H9 (cell line): ENCODE measurements around the gene GRID1. TPM values are rescaled to one million over a fixed set of nuclear protein-coding genes. Genes with fewer than 3 reads are reported as not detected.

Experiments used
- DNase-seq: peaks from one replicate; pipeline ENCODE4 v3.0.0-alpha.2; 2017
- H2AFZ ChIP-seq: one replicate; pipeline ENCODE4 v1.6.1; 2013; ENCODE audit warnings: mild to moderate bottlenecking, low read length, control low read depth, moderate library complexity
- H2AK5ac ChIP-seq: 2 replicates; pipeline ENCODE4 v1.6.1; 2013; ENCODE audit warnings: low read length, control low read depth, mixed read lengths; ENCODE audit not compliant: insufficient read length
- H2BK120ac ChIP-seq: one replicate; pipeline ENCODE4 v1.6.1; 2013; ENCODE audit warnings: low read depth, mild to moderate bottlenecking, low read length, control low read depth, inconsistent platforms; ENCODE audit not compliant: poor library complexity, severe bottlenecking
- H2BK12ac ChIP-seq: 2 replicates; pipeline ENCODE4 v1.6.1; 2013; ENCODE audit warnings: low read length, control low read depth, mixed read lengths, low read depth; ENCODE audit not compliant: insufficient read length
- H2BK15ac ChIP-seq: 2 replicates; pipeline ENCODE4 v1.6.1; 2013; ENCODE audit warnings: low read depth, low read length, control low read depth
- H2BK20ac ChIP-seq: one replicate; pipeline ENCODE4 v1.6.1; 2013; ENCODE audit warnings: low read depth, mild to moderate bottlenecking, low read length, control low read depth, inconsistent platforms; ENCODE audit not compliant: poor library complexity, severe bottlenecking
- H2BK5ac ChIP-seq: 2 replicates; pipeline ENCODE4 v1.6.1; 2013; ENCODE audit warnings: low read length, control low read depth, mixed read lengths; ENCODE audit not compliant: insufficient read length
- H3K14ac ChIP-seq: 2 replicates; pipeline ENCODE4 v1.6.1; 2013; ENCODE audit warnings: low read length, control low read depth; ENCODE audit not compliant: insufficient read depth
- H3K18ac ChIP-seq: 2 replicates; pipeline ENCODE4 v1.6.1; 2013; ENCODE audit warnings: low read depth, mild to moderate bottlenecking, mixed read lengths, low read length, control low read depth; ENCODE audit not compliant: insufficient read length
- H3K23ac ChIP-seq: 2 replicates; pipeline ENCODE4 v1.6.1; 2013; ENCODE audit warnings: low read length, control low read depth, mixed read lengths, low read depth; ENCODE audit not compliant: insufficient read length
- H3K23me2 ChIP-seq: 2 replicates; pipeline ENCODE4 v1.6.1; 2013; ENCODE audit warnings: low read depth, mild to moderate bottlenecking, mixed read lengths, low read length, control low read depth; ENCODE audit not compliant: insufficient read length, poor library complexity, severe bottlenecking
- H3K27ac ChIP-seq: 2 replicates; pipeline ENCODE4 v1.5.1; 2013; ENCODE audit warnings: low read length, control low read depth, mixed read lengths, low read depth; ENCODE audit not compliant: insufficient read length
- H3K27me3 ChIP-seq: 2 replicates; pipeline ENCODE4 v1.6.1; 2013; ENCODE audit warnings: low read length, control low read depth, inconsistent platforms; ENCODE audit not compliant: insufficient read depth
- H3K4ac ChIP-seq: 2 replicates; pipeline ENCODE4 v1.6.1; 2013; ENCODE audit warnings: low read depth, mild to moderate bottlenecking, control low read depth, inconsistent platforms, low read length, moderate library complexity
- H3K4me1 ChIP-seq: 2 replicates; pipeline ENCODE4 v1.6.1; 2013; ENCODE audit warnings: low read length, control low read depth, inconsistent platforms; ENCODE audit not compliant: insufficient read depth
- H3K4me2 ChIP-seq: 2 replicates; pipeline ENCODE4 v1.6.1; 2013; ENCODE audit warnings: low read length, control low read depth, mixed read lengths; ENCODE audit not compliant: insufficient read length, insufficient read depth
- H3K56ac ChIP-seq: 2 replicates; pipeline ENCODE4 v1.6.1; 2013; ENCODE audit warnings: low read depth, mild to moderate bottlenecking, mixed read lengths, low read length, control low read depth; ENCODE audit not compliant: insufficient read length
- H3K79me1 ChIP-seq: 2 replicates; pipeline ENCODE4 v1.6.1; 2013; ENCODE audit warnings: low read depth, mild to moderate bottlenecking, moderate library complexity, low read length, control low read depth, inconsistent platforms; ENCODE audit not compliant: insufficient read depth, poor library complexity, severe bottlenecking
- H3K79me2 ChIP-seq: 2 replicates; pipeline ENCODE4 v1.6.1; 2013; ENCODE audit warnings: low read length, control low read depth, inconsistent platforms; ENCODE audit not compliant: insufficient read depth
- H3K9ac ChIP-seq: 2 replicates; pipeline ENCODE4 v1.6.1; 2013; ENCODE audit warnings: low read length, control low read depth, mixed read lengths; ENCODE audit not compliant: insufficient read length; ENCODE audit errors: extremely low read depth
- H3K9me3 ChIP-seq: one replicate; pipeline ENCODE4 v1.6.1; 2013; ENCODE audit warnings: low read depth, low read length, inconsistent platforms; ENCODE audit not compliant: control insufficient read depth
- H3T11ph ChIP-seq: one replicate; pipeline ENCODE4 v1.6.1; 2013; ENCODE audit warnings: mild to moderate bottlenecking, low read length, control low read depth, inconsistent platforms
- H4K20me1 ChIP-seq: one replicate; pipeline ENCODE4 v1.6.1; 2013; ENCODE audit not compliant: control insufficient read depth, insufficient read length, insufficient read depth
- H4K5ac ChIP-seq: 2 replicates; pipeline ENCODE4 v1.6.1; 2013; ENCODE audit warnings: low read depth, mild to moderate bottlenecking, mixed read lengths, low read length, control low read depth; ENCODE audit not compliant: insufficient read length
- H4K8ac ChIP-seq: replicated peaks from 2 replicates; pipeline ENCODE4 v1.6.1; 2013; ENCODE audit warnings: low read length, control low read depth, mixed read lengths, low read depth; ENCODE audit not compliant: insufficient read length
- H4K91ac ChIP-seq: 2 replicates; pipeline ENCODE4 v1.6.1; 2013; ENCODE audit warnings: low read depth, mild to moderate bottlenecking, moderate library complexity, mixed read lengths, low read length, control low read depth; ENCODE audit not compliant: insufficient read length
- H3K27ac Mint-ChIP-seq, 3 experiments: 2 replicates in 2 of 3; 3 replicates in 1 of 3; pipeline ENCODE4 v1.8.0; 2020 to 2021; ENCODE audit warnings: mixed read lengths in 3 of 3, mild to moderate bottlenecking in 1 of 3, moderate library complexity in 1 of 3
- H3K27me3 Mint-ChIP-seq: 2 replicates; pipeline ENCODE4 v1.8.0; 2021; ENCODE audit warnings: low read depth, mild to moderate bottlenecking, moderate library complexity, mixed read lengths
- H3K36me3 Mint-ChIP-seq, 3 experiments: 2 replicates in 2 of 3; 3 replicates in 1 of 3; pipeline ENCODE4 v1.8.0; 2020 to 2021; ENCODE audit warnings: low read depth in 3 of 3, mixed read lengths in 3 of 3; ENCODE audit not compliant: insufficient read depth in 1 of 3
- H3K4me1 Mint-ChIP-seq, 2 experiments: 2 replicates each; pipeline ENCODE4 v1.8.0; 2020; ENCODE audit warnings: mixed read lengths in 2 of 2
- H3K4me3 Mint-ChIP-seq, 2 experiments: 2 replicates in 1 of 2; 3 replicates in 1 of 2; pipeline ENCODE4 v1.8.0; 2020 to 2021; ENCODE audit warnings: mild to moderate bottlenecking in 2 of 2, mixed read lengths in 2 of 2, moderate library complexity in 1 of 2
- H3K9me3 Mint-ChIP-seq, 2 experiments: 2 replicates in 1 of 2; 3 replicates in 1 of 2; pipeline ENCODE4 v1.8.0; 2020; ENCODE audit warnings: mild to moderate bottlenecking in 2 of 2, mixed read lengths in 2 of 2, moderate library complexity in 1 of 2
- CTCF ChIP-seq: fragments of 200-600 bp; sonication (generic); conservative IDR thresholded peaks from 3 replicates; pipeline ENCODE4 v1.8.0; 2021; ENCODE audit warnings: antibody characterized with exemption, mild to moderate bottlenecking
- WGBS: extraction: QIAGEN DNeasy Blood & Tissue Kit; methylation state at CpG from one replicate; pipeline ENCODE4 v1.1.7; 2013; ENCODE audit warnings: missing lambda C conversion rate, low lambda C conversion rate, mixed read lengths; ENCODE audit not compliant: insufficient read length; ENCODE audit errors: extremely low coverage; 5-methylcytosine and 5-hydroxymethylcytosine counted together
- total RNA-seq: library from RNA; stranded (reverse); gene quantifications from 2 replicates; pipeline ENCODE4 v1.2.1, GENCODE V29; 2021

Gene GRID1
- total RNA-seq, 1 experiment from 2014 or later: 0.35 TPM

DNA sequence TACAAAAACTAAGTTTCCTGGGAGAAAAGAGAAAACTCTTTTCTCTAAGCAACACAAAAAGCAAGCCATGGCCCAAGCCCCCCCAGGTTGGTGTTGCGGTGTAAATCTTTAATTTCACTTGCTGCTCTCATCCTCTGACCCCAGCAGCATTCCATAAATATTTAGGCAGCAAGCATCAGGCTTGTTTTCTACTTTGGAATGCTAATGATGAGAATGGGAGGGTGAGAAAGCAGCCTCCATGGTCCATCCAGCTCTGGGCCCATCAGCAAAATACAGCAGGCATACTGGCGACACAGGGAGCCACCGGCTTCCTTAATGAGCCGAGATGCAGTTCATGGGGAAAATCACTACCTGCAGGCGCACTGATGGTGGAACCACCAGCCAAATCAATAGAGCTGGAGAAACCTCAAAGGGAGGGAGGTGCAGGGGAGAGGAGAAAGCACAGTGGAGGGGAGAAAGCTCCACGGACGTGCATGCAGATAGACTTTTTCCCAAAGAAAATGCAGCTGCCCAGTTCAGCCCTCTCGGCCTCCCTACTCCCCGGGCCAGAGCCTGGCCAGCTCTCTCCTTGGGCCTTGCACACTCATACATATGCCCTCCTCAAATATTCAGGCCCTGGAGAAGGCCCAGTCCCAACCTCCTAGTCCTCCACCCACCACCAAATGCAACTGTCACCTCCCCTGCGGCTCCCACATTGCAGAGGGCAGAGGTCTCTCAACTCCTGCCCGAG is 131.9 kb downstream of the GRID1 start:
- no peak overlapping the region for H2BK120ac ChIP-seq
- H2BK5ac ChIP-seq: no peak overlapping the region
- no peaks in the 10 kb centered on the region for H3K79me2 ChIP-seq
- H2BK15ac ChIP-seq: no peak overlapping the region
- H3K4ac ChIP-seq: no peak overlapping the region
- Mint-ChIP-seq H3K27me3 (peaks cover 3% of the 10 kb centered on the region), H3K4me3 (peak overlapping the region in 1 of 2 experiments; percentile 28; a peak in 1 of 5 replicates), H3K4me1 (peaks cover 33 to 34% of the 10 kb centered on the region in 2 experiments), H3K27ac (peak overlapping the region in 2 of 3 experiments; percentile 71 to 84; a peak in 4 of 7 replicates), H3K9me3 (peaks cover 28 to 32% of the 10 kb centered on the region in 2 experiments), H3K36me3 (peaks cover 15 to 34% (median 25%) of the 10 kb centered on the region in 3 experiments)
- H3K79me1 ChIP-seq: no peaks in the 10 kb centered on the region
- H4K8ac ChIP-seq: no peak overlapping the region
- no peak for TF ChIP-seq CTCF
- H3K27ac ChIP-seq: no peak overlapping the region
- no peak overlapping the region for H3K4me2 ChIP-seq
- no peak overlapping the region for H2BK20ac ChIP-seq
- no CpG with 5 or more reads among the region's 11 CpGs for WGBS
- no peak overlapping the region for H3K9ac ChIP-seq
- H3K23ac ChIP-seq: no peak overlapping the region
- peaks cover 11% of the 10 kb centered on the region; the same call in 1 of the 2 replicates for H3K4me1 ChIP-seq
- peaks cover 5% of the 10 kb centered on the region for H3K9me3 ChIP-seq
- no peaks in the 10 kb centered on the region for H3K23me2 ChIP-seq
- no peak overlapping the region for H2BK12ac ChIP-seq
- no peak overlapping the region for H4K5ac ChIP-seq
- H3K27me3 ChIP-seq: no peaks in the 10 kb centered on the region
- no peaks in the 10 kb centered on the region for H4K20me1 ChIP-seq
- no peak overlapping the region for H3K56ac ChIP-seq
- H4K91ac ChIP-seq: no peak overlapping the region
- no peak overlapping the region for H3K14ac ChIP-seq
- DNase-seq: no peak
- H3K18ac ChIP-seq: no peak overlapping the region
- H2AFZ ChIP-seq: no peak overlapping the region
- no peak overlapping the region for H3T11ph ChIP-seq
- H2AK5ac ChIP-seq: no peak overlapping the region
